HG03520 (cell line): Measurements from ENCODE around the gene NEBL.

Experiments used
- ATAC-seq: cut with Tn5 transposase; IDR thresholded peaks from one replicate; pipeline ENCODE4 v1.9.1; 2021; ENCODE audit warnings: mild to moderate bottlenecking, moderate library complexity; ENCODE audit not compliant: unreplicated experiment

The NEBL gene

DNA sequence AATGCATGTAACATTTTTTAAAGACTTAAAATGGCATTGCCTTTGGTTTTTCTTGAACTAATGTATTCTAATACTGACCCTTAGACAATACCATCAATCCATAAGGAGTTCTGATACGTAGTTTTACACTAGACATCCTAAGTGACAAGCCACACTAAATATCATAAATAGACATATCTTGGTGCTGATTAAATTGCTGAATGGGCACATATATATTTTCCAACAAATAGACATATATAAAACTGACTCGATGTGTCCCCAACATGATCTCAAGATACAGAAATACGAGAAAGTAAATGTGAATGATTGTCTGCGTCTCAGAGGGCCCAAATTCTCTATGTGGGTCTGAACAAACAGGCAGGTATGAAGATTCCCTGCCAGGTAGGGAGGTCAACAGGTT is 99.8 kb downstream of the NEBL start:
- ATAC-seq = no peak

DNA sequence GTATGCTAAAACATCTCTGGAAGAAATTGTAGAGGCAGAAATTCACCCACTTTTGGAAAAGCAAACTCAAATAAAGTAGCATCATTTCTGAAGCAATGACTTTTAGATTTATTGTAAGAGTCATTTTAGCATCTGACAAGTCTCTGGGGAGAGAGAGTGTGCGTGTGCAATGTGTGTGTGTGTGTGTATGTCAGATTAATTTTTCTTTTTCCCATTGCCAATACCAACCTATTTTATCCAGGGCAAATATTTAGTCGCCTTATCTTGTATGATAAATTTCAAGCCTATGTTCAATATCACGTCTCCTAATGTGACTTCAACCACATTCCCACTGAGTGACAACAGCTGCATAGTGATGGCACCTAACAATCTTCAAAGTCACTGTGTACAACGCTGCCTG is 101.7 kb downstream of the NEBL start:
- ATAC-seq = no peak

DNA sequence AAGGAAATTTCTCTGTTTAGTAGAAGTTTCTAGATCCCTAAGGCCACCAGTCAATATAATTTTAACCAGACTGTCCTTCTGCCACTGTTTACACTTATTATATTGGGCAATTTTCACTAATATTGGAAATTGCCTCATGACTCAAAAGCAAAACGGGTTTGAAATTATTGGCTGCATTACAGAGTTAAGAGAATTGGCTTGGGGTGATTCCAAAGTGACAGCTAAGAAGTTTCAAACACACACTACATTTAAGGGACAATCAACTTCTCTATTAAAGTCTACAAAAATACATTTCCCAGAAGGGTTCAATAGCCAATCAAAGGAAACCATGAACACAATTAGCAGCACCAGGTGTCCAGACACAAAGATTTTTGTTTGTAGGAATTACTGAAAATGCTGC is 111.9 kb downstream of the NEBL start:
- ATAC-seq = no peak

DNA sequence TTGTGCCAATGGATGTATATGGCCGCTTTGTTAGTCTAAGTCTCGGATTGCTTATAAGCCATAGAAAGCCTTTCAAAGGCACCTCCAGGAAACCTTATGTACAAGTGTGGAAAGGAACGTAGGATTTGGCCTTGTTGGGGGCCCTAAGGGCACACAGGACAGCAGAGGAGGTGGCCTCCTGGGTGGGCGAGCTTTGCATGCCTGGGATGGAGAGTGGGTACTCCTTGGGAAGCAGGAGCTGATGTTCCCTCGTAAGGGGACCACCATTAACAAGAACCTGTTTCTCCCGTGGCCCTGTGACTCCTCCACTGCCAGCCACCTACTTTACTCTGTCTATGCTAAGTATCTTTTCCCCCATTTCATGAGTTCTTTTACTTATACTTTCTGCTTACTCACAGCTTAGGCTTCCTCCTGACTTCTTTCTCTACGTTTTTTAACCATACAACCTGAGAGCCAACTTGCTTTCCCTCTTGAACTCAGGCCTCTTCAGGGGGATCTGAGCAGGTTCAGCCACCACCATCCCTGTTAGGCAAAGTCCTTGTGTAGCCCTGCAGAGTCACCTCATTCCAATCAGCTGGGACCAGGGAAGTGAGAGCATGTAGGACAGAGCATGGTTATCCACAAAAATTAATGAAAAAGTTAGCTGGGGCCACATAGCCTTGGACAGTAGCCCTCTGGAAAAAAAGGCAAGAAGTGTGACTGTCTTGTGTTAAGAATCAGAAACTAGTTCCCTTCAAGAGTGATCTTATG is 118.9 kb downstream of the NEBL start:
- no peak for ATAC-seq

DNA sequence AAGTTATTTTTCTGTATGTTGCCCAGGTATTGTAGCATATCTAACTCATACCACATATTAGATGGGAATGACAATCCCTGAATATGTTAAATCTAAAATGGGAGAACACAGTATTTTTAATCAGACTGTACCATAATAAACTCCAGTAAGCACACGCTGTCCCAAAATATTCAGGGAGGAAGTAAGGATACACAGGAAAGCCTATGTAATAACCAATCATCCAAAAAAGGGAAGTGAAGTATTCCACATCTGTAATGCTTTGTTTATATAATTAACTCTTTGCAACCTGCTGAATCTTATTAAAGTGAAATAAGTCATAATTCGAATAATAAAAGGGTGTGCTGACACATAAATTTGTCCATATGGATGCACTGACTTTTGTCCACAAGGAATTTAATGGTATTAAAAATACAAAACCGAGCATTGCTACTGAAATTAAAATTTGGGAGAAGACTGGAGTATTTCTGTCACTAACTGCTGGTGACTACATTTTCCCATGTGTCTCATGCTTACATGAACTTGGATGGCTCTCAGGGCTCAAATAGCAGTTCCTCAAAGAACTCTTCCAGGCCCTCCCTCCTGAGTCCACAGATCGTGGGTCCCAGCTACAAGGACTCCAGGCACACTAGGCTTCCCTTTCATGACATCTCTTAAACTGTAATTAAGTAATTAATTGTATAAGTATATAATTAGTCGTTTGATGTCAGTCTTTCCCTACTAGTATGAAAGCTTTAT is 120.6 kb downstream of the NEBL start:
- ATAC-seq = no peak

DNA sequence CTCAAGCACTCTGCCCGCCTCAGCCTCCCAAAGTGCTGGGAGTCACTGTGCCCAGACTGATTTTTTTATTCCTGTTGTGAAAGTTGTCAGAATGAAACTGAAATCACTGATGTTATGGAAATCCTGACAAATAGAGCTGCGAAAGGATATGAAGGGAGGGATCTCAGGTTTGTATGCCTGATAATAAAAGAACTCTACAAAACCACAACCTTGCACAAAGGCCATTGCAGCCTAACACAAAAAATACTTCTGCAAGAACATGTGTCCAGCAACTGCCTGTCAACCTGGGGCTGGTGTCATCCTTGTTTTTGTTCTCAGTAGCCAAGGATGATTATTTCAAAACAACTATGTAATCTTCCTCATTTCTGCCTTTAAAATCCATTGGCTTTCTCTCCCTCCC is 126.1 kb downstream of the NEBL start:
- ATAC-seq = no peak

DNA sequence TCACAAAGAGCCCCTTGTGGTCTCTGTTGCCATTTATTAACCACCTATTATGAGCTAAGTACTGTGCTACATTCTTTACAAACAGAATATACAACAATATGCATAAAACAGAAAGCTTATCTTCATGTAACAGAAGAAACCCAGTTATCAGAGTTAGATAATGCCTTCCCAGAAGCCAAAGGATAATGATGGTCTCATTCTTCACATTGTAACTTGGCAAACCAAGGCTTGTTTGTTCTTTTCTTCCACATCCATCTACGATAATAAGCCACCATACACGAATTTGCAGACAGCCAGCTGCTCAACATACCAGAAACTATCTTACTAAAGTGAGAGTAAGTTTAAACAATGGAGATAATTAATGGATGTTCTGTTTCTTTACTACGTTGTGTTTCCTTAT is 127.6 kb downstream of the NEBL start:
- no peak for ATAC-seq

DNA sequence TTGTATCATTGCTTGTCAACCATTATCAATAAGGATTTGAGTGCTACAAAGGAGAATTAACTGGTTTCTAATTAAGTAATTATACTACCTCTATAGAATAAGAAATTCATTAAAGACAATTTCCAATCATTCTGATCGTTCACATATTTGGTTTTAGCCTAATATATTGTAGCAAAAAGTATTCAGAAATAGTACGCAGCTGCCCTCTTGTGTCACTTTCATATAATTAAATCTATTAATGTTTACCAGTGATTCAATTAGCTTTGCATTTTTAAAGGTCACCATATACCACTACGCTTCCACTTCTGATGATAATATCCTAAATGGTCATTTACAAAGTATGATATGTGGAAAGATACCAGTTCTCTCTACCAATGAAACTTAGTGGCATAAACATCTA is 128.3 kb downstream of the NEBL start:
- ATAC-seq = no peak

DNA sequence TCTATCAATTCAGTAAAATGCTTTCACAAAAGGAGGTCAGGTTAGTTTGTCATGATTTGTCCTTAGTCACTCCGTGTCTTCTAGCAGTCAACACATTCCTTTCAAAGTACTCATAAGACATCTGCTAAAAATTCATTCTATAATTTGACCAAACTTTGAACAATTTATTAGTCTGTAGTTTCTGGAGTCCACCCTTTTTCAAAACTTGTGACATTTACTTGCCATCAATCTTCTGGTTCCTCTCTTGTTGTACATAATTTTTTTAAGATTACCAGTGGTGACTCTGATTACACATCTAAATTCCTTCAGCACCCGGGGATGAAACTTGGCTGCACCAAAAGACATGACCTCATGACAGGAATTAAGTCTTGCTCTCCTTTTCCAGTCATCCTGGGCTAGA is 130.1 kb downstream of the NEBL start:
- ATAC-seq = no peak

DNA sequence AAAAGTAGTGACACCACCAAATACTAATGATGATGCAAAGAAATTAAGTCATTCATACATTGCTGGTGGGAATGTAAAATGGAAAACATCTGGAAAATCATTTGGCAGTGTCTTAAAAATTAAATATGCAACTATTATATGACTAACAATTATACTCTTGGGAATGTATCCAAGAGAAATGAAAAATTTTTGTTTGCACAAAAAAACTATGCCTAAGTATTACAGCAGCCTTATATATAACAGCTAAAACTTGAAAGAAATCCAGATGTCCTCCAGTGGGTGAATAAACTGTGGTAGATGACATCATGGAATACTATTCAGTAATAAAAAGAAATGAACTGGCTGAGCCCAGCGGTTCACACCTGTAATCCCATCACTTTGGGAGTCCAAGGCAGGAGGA is 132.0 kb downstream of the NEBL start:
- no peak for ATAC-seq

DNA sequence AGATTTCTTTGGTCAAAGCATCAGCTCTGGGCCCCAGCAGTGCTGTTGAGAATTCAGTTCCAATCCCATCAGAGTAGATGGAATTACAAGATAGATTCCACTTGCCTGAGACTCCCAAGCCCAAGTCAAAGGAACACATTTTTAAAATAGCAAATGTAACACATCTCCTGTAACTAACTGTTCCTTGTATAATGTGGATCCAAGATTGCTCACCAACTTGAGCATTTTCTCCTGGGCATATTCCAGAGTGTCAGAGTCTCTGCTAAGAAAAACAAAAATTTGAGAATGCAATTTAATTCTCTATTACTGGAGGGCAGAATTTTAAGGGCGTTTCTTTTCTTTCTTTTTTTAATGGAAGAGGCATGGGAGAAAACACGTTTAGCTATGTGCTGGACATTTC is 136.7 kb downstream of the NEBL start:
- no peak for ATAC-seq

DNA sequence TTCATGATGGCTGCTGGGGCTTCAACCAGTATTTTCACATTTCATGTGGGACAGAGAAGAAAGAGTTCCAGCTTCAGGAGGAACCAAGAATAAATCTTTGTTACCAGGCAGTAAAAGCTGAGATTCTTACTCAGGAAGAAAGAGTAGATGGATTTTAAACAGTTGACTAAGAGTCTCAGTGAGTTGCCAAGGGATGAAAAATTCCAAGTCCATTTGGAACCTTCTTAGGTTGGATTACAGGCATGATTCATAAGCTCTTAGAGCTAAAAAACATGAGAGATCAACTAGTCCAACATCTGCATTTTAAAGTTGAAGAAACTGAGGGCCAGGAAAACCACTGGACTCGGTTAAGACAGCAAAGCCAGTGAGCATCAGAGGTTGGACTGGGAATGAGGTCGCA is 148.6 kb downstream of the NEBL start:
- no peak for ATAC-seq

DNA sequence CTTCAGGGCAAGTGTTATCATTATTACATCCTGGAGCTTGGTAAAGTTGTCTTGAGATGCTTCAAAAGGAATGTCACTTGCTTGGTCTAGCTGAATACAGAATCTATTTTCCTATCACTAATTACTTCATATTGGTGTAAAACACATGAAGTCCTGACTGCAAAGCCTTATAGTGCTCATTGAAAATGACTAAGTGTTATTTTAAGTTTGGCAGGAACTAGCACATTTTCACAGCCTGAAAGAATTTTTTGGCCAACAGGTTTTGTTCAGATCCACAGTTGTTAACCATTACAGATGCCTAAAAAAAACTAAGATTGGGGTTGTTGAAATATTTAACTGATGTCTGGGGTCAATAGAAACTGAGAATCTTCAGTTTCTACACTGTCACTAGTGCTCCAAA is 149.3 kb downstream of the NEBL start:
- no peak for ATAC-seq

DNA sequence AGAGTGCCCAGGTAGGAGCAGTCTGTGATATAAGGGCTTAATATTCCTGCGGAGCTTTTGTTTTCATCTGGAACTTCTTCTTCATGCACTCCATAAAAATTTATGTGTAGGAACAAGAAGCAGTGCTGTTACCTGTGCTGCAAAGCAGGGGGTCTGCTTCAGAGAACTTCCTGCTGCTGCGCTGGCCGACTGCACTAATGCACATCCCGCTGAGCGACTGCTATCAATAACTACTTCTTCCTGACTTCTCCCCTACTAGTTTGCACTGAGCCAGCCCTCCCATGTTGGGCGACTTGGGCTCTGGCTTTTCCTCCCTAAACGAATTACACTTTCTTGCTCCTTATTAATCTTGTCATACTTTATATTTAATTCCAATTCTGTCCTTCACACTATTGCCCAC is 150.3 kb downstream of the NEBL start:
- no peak for ATAC-seq

DNA sequence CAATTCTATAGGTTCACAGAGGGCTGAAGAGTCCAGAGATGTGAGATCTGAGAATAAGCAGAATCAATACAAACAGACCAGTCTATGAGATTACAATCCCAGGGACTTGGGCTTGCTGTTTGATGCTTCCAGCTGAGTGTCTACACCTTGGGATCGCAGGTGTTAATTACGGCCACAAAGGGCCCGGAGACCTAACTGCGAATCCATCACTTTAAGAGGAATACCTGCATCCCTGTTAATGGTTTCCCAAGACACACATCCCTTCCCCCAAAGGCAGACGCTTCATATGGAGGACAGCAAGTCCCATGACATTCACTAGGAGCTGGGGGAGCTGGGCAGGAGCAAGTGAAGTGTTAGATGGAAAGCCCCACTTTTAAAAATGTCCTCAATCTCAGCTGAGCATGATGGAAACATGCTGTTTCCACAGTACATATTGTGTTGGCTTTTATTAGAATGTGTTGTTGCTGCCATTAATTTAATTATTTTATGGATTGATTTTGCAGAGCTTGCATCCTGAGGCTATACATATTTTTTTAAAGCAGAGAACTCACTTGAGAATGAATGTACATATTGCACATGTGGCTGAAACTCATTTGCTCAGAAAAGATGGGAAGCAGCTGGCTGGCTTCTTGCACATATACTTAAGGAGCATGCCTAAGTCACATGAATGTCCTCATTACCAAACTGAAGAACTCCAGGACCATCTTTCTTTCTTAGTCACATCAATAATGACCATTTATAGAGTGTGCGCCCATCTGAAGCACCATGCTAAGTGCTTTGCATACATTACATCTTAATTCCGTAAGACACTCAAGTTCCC is 151.3 kb downstream of the NEBL start:
- ATAC-seq = no peak

DNA sequence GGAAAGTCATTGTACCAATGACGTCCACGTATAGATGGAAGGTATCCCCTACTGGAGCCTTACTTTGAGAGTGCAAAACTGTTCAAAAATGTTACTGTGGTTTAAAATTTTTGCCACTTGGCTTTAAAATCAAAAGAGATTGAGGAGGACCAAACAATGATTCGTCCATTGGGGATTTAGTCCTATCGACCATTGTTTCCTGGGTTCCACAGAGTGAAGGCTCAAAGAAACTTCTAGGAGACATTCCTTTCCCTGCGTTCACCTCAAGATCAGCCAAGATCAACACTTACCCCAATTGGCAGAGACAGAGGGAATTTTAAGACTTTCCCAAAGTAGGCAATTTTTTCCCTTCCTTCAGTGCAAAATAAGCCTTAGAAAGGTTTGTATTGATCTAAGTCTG is 152.3 kb downstream of the NEBL start:
- no peak for ATAC-seq

DNA sequence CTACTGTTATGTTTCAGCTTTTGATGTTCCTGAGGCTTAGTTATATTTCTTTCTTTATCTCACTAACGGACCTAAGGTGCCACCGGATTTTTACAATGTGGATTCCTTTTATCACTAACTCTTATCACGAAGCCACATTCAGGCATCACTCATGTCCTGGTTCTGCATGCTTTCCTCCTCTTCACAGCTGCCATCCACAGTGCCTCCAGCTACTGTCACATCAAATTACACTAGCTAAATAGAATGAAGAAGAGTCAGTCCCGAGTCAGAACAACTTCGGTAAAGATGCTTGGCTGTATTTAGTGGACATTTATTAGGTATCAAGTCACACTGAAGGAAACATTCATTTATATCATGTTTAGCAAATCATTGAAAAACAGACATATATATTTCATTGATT is 153.2 kb downstream of the NEBL start:
- no peak for ATAC-seq

DNA sequence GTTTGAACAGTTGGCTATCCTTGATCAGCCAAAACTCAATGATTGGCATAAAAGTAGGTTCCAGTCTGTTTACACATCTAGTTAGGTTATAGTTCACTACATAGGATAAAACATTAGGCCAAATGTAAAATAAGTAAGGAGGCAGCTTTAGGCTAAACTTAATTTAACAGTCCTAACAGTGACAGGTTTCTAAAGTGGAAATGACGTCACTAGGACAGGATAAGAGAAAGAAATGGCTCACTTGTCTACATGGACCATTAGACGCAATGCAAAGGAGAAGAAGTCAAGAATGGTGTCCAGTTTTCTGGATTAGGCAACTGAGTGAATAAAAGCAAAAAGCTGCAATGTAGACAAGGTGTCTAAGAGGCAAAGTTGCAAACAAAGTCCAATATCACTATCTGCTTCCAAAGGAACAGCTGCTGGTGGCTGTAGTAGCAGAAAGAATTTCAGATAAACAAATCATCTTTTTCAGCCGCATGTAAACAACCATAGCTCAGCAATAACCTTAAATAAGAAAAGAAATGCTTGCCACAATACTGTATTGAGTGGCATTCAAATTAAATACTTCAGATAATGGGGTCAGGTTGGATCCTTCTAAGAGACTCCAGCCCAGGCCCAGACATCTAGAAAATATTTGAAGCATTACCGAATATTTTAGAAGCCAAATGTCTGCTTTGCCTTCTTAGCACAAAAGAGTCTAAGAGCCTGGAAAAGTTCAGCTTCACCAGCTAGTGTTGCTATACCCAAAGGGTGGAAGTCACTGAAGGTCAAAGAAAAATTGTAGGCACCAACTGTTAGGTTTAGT is 154.2 kb downstream of the NEBL start:
- no peak for ATAC-seq

DNA sequence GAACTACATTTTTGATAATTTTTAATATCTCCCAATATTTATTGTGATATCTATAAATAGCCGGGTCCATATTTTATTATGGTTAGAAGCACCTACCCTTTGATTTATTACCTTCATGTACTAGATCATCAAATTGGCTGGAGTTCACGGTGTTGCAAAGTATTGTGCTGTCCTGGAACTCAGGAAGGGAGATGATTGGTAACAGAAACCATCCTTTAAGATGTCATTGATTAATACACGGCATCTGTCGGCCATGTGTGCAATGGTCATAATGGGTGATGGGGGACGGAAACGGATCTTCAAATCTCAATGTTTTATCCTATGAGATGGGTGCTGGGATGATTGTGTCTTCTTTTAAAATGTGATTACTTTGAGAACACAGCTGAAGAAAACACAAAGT is 157.0 kb downstream of the NEBL start:
- no peak for ATAC-seq

DNA sequence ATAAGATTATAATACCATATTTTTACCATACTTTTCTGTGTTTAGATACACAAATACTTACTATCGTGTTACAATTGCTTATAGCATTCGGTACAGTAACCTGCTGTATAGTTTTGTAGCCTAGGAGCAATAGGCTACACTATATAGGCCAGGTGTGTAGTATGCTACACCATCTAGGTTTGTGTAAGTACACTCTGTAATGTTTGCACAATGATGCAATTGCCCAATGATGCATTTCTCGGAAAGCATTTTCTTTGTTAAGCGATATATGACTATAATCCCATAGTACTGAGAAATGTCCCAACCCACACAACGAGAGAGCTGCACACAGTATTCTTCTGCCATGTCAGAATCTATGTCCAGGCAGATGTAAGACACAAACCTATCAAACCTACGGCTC is 160.0 kb downstream of the NEBL start:
- ATAC-seq = no peak
